Measurements from ENCODE around the gene CMC1. TPM values are rescaled to one million over a fixed set of nuclear protein-coding genes. Genes with fewer than 3 reads are reported as not detected.

The CMC1 gene
- total RNA-seq, 1 donor from 2014 or later: 8.9 TPM

GRCh38 chr3:28287046-28287445, 45.6 kb downstream of the CMC1 start:
- peaks cover 4% of the 10 kb centered on the region for H3K4me1 Mint-ChIP-seq (ENCODE audit: unreplicated experiment)
- no peaks in the 10 kb centered on the region for H3K27me3 Mint-ChIP-seq (ENCODE audit: unreplicated experiment)
- no peak for TF ChIP-seq CTCF (IDR thresholded peaks at IDR 0.05; ENCODE audit: unreplicated experiment)
- no peak overlapping the region for H3K27ac Mint-ChIP-seq (ENCODE audit: unreplicated experiment)
- peaks cover 4% of the 10 kb centered on the region for H3K36me3 Mint-ChIP-seq (ENCODE audit: low read depth, unreplicated experiment)
- no peak overlapping the region for H3K4me3 Mint-ChIP-seq (ENCODE audit: unreplicated experiment)
- no peak for DNase-seq (ENCODE audit: low spot score)
- no peaks in the 10 kb centered on the region for H3K9me3 Mint-ChIP-seq (ENCODE audit: unreplicated experiment)

GRCh38 chr3:28290863-28291300, 49.5 kb downstream of the CMC1 start:
- Mint-ChIP-seq H3K4me1 (ENCODE audit: unreplicated experiment) (peaks cover 14% of the 10 kb centered on the region), H3K27me3 (ENCODE audit: unreplicated experiment) (no peaks in the 10 kb centered on the region), H3K27ac (ENCODE audit: unreplicated experiment) (no peak overlapping the region), H3K9me3 (ENCODE audit: unreplicated experiment) (no peaks in the 10 kb centered on the region), H3K36me3 (ENCODE audit: low read depth, unreplicated experiment) (peaks cover 4% of the 10 kb centered on the region), H3K4me3 (ENCODE audit: unreplicated experiment) (no peak overlapping the region)
- DNase-seq (ENCODE audit: low spot score): no peak
- no peak for TF ChIP-seq CTCF (IDR thresholded peaks at IDR 0.05; ENCODE audit: unreplicated experiment)

- Mint-ChIP-seq H3K36me3 (ENCODE audit: low read depth, unreplicated experiment) (peaks cover 4% of the 10 kb centered on the region), H3K27me3 (ENCODE audit: unreplicated experiment) (no peaks in the 10 kb centered on the region), H3K4me3 (ENCODE audit: unreplicated experiment) (no peak overlapping the region), H3K27ac (ENCODE audit: unreplicated experiment) (no peak overlapping the region), H3K9me3 (ENCODE audit: unreplicated experiment) (no peaks in the 10 kb centered on the region), H3K4me1 (ENCODE audit: unreplicated experiment) (peaks cover 14% of the 10 kb centered on the region)
- DNase-seq (ENCODE audit: low spot score): no peak
- TF ChIP-seq CTCF (IDR thresholded peaks at IDR 0.05; ENCODE audit: unreplicated experiment): no peak
Observed at GRCh38 chr3:28291577-28291976, 50.2 kb downstream of the CMC1 start.

- no peaks in the 10 kb centered on the region for H3K9me3 Mint-ChIP-seq (ENCODE audit: unreplicated experiment)
- no peak for TF ChIP-seq CTCF (IDR thresholded peaks at IDR 0.05; ENCODE audit: unreplicated experiment)
- peaks cover 14% of the 10 kb centered on the region for H3K4me1 Mint-ChIP-seq (ENCODE audit: unreplicated experiment)
- H3K4me3 Mint-ChIP-seq (ENCODE audit: unreplicated experiment): no peak overlapping the region
- DNase-seq (ENCODE audit: low spot score): no peak
- H3K27ac Mint-ChIP-seq (ENCODE audit: unreplicated experiment): no peak overlapping the region
- H3K27me3 Mint-ChIP-seq (ENCODE audit: unreplicated experiment): no peaks in the 10 kb centered on the region
- H3K36me3 Mint-ChIP-seq (ENCODE audit: low read depth, unreplicated experiment): peaks cover 4% of the 10 kb centered on the region
Observed at GRCh38 chr3:28292622-28293021, 51.2 kb downstream of the CMC1 start.

- no peak overlapping the region for H3K4me3 Mint-ChIP-seq (ENCODE audit: unreplicated experiment)
- peaks cover 4% of the 10 kb centered on the region for H3K36me3 Mint-ChIP-seq (ENCODE audit: low read depth, unreplicated experiment)
- DNase-seq (ENCODE audit: low spot score): no peak
- no peaks in the 10 kb centered on the region for H3K9me3 Mint-ChIP-seq (ENCODE audit: unreplicated experiment)
- peaks cover 14% of the 10 kb centered on the region for H3K4me1 Mint-ChIP-seq (ENCODE audit: unreplicated experiment)
- no peak for TF ChIP-seq CTCF (IDR thresholded peaks at IDR 0.05; ENCODE audit: unreplicated experiment)
- no peaks in the 10 kb centered on the region for H3K27me3 Mint-ChIP-seq (ENCODE audit: unreplicated experiment)
- H3K27ac Mint-ChIP-seq (ENCODE audit: unreplicated experiment): peak overlapping the region; percentile 55
Observed at GRCh38 chr3:28294667-28295413, 53.4 kb downstream of the CMC1 start.
